ENCODE results near the gene CACNA1H. TPM values are rescaled to one million over a fixed set of nuclear protein-coding genes. Genes with fewer than 3 reads are reported as not detected.

CACNA1H gene
- total RNA-seq, 1 donor from 2014 or later: 9.5 TPM

DNA sequence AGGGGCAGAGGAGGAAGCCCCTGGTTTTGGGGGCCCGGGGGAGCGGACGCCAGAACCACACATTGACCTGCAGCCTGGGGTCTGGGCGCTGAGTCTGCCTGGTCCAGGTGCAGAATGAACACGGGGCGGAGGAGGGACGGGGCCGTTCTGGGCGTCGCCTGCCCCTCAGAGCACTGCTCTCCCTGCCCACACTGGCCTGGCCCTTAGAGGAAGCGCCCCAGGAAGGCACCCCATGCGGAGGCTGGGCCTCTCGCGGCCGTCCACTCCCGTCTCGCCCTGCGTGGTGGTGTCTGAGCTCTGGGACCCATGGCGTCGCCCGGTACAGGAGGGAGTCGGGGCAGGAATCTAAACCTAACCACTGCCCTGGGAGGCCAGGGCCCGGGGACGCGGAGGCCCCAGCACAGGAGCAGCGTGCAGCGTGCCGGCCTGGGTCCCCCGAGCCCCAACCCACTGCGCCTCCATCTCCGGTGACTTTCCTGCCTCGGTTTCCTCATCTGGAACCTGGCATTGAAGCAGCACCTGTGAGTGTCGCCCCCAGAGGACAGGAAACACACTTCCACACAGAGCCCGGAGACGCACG, 107.3 kb downstream of the CACNA1H start:
- Histone ChIP-seq H3K4me2 (no peak overlapping the region), H3K4me1 (peaks cover 4% of the 10 kb centered on the region), H4K20me1 (ENCODE audit: low read depth) (no peaks in the 10 kb centered on the region), H3K27me3 (peaks cover 37% of the 10 kb centered on the region), H3F3A (ENCODE audit: low read depth) (peaks cover 7% of the 10 kb centered on the region), H3K27ac (no peak overlapping the region), H3K79me2 (ENCODE audit: low read depth) (no peaks in the 10 kb centered on the region), H3K4me3 (no peak overlapping the region), H2AFZ (replicated peaks) (no peak overlapping the region), H3K36me3 (no peaks in the 10 kb centered on the region), H3K9me3 (ENCODE audit: low read depth) (no peaks in the 10 kb centered on the region), H3K9ac (no peak overlapping the region)
- no peak for TF ChIP-seq CTCF (IDR thresholded peaks at IDR 0.05)
- no peak for TF ChIP-seq EZH2phosphoT487 (IDR thresholded peaks at IDR 0.05)
- TF ChIP-seq EZH2 (IDR thresholded peaks at IDR 0.05): no peak
- H3K36me3 Mint-ChIP-seq: no peaks in the 10 kb centered on the region
- H3K4me3 Mint-ChIP-seq: no peak overlapping the region
- H3K9me3 Mint-ChIP-seq: peaks cover 6% of the 10 kb centered on the region
- H3K4me1 Mint-ChIP-seq: peaks cover 7% of the 10 kb centered on the region
- peaks cover 33% of the 10 kb centered on the region for H3K27me3 Mint-ChIP-seq (ENCODE audit: insufficient read depth, low read depth)
- DNase-seq (ENCODE audit: low spot score): no peak
- H3K27ac Mint-ChIP-seq: no peak overlapping the region

DNA sequence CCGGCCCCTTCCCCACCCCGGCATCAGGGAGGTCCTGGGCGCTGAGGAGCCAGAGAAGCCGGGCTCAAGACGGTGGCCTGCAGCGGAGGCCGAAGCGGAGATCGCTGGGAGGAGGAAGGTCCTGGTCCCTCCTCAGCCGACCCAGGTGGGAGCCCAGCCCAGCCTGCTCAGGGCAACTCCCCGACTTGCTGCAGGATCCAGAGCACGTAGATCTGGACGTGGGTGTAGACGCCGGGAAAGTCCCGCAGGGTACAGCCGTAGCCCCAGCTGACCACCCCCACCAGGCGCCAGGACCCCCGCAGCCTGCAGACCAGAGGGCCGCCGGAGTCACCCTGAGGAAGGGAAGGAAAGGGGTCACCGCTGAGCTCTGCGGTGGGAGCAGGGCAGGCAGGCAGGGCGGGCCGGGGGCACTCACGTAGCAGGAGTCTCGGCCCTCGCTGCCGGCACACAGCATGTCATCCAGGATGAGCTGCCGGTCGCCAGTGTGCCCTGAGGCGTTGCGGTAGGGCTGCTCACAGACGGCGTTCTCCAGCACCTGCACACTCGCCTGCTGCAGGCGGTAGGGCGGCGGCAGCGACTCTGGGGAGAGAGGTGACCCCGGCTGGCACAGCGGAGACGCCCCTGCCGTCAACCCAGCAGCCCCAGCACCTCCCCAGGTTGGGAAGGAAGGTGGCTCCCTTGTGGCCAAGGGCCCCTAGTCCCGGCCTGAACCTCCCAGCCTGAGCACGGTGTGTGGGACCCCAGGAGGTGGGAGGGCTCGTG, 108.4 kb downstream of the CACNA1H start:
- H3K4me2 ChIP-seq: no peak overlapping the region
- no peak overlapping the region for H3K4me3 Mint-ChIP-seq
- peaks cover 6% of the 10 kb centered on the region for H3K9me3 Mint-ChIP-seq
- no peaks in the 10 kb centered on the region for H3K9me3 ChIP-seq (ENCODE audit: low read depth)
- H3K9ac ChIP-seq: no peak overlapping the region
- H3K4me3 ChIP-seq: no peak overlapping the region
- H4K20me1 ChIP-seq (ENCODE audit: low read depth): no peaks in the 10 kb centered on the region
- H3K4me1 Mint-ChIP-seq: peaks cover 7% of the 10 kb centered on the region
- TF ChIP-seq EZH2 (IDR thresholded peaks at IDR 0.05): no peak
- no peak for TF ChIP-seq EZH2phosphoT487 (IDR thresholded peaks at IDR 0.05)
- TF ChIP-seq CTCF (IDR thresholded peaks at IDR 0.05): no peak
- DNase-seq (ENCODE audit: low spot score): no peak
- no peaks in the 10 kb centered on the region for H3K79me2 ChIP-seq (ENCODE audit: low read depth)
- H3K36me3 Mint-ChIP-seq: no peaks in the 10 kb centered on the region
- no peaks in the 10 kb centered on the region for H3K36me3 ChIP-seq
- peaks cover 4% of the 10 kb centered on the region for H3K4me1 ChIP-seq
- no peak overlapping the region for H2AFZ ChIP-seq (replicated peaks)
- H3K27ac Mint-ChIP-seq: no peak overlapping the region
- H3F3A ChIP-seq (ENCODE audit: low read depth): peaks cover 10% of the 10 kb centered on the region
- no peak overlapping the region for H3K27ac ChIP-seq
- H3K27me3 ChIP-seq: peaks cover 37% of the 10 kb centered on the region
- peaks cover 36% of the 10 kb centered on the region for H3K27me3 Mint-ChIP-seq (ENCODE audit: insufficient read depth, low read depth)

GRCh38 chr16:1262210-1262845, 109.4 kb downstream of the CACNA1H start:
- no peak overlapping the region for H3K9ac ChIP-seq
- H3K36me3 ChIP-seq: no peaks in the 10 kb centered on the region
- no peak overlapping the region for H2AFZ ChIP-seq (replicated peaks)
- H3K9me3 Mint-ChIP-seq: peaks cover 6% of the 10 kb centered on the region
- H3K4me3 Mint-ChIP-seq: no peak overlapping the region
- no peaks in the 10 kb centered on the region for H3K9me3 ChIP-seq (ENCODE audit: low read depth)
- TF ChIP-seq EZH2 (IDR thresholded peaks at IDR 0.05) (no peak), EZH2phosphoT487 (IDR thresholded peaks at IDR 0.05) (no peak), CTCF (IDR thresholded peaks at IDR 0.05) (no peak)
- no peaks in the 10 kb centered on the region for H3K36me3 Mint-ChIP-seq
- H3K27me3 Mint-ChIP-seq (ENCODE audit: insufficient read depth, low read depth): peaks cover 38% of the 10 kb centered on the region
- peaks cover 4% of the 10 kb centered on the region for H3K4me1 ChIP-seq
- no peak overlapping the region for H3K4me3 ChIP-seq
- peaks cover 37% of the 10 kb centered on the region for H3K27me3 ChIP-seq
- H3K79me2 ChIP-seq (ENCODE audit: low read depth): no peaks in the 10 kb centered on the region
- no peak overlapping the region for H3K27ac ChIP-seq
- H3F3A ChIP-seq (ENCODE audit: low read depth): peaks cover 10% of the 10 kb centered on the region
- H4K20me1 ChIP-seq (ENCODE audit: low read depth): no peaks in the 10 kb centered on the region
- peaks cover 5% of the 10 kb centered on the region for H3K4me1 Mint-ChIP-seq
- no peak overlapping the region for H3K4me2 ChIP-seq
- H3K27ac Mint-ChIP-seq: no peak overlapping the region
- DNase-seq (ENCODE audit: low spot score): no peak
